ENCODE results near the gene DPP9.

The DPP9 gene

DNA sequence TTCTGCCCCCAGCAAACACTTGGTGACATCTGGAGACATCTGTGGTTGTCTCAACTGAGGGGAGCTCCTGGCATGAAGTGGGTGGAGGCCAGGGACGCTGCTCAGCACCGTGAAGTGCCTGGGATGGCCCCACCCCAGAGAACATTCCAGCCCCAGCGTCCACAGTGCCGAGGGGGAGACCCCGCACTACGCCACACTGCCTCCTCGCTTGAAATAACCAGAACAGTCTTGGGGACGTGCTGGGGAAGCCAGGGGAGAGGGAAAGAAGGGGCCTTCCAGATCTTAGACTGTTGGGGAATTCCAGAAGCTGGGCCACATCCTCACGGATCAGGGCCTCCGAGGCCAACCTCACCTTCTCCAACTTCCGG is 4.2 kb downstream of the DPP9 start:
- no peak for TF ChIP-seq USF1 (IDR thresholded peaks at IDR 0.05)
- TF ChIP-seq REST (IDR thresholded peaks at IDR 0.05; ENCODE audit: low read depth): no peak
- TF ChIP-seq YY1 (IDR thresholded peaks at IDR 0.05; ENCODE audit: low read depth): no peak

DNA sequence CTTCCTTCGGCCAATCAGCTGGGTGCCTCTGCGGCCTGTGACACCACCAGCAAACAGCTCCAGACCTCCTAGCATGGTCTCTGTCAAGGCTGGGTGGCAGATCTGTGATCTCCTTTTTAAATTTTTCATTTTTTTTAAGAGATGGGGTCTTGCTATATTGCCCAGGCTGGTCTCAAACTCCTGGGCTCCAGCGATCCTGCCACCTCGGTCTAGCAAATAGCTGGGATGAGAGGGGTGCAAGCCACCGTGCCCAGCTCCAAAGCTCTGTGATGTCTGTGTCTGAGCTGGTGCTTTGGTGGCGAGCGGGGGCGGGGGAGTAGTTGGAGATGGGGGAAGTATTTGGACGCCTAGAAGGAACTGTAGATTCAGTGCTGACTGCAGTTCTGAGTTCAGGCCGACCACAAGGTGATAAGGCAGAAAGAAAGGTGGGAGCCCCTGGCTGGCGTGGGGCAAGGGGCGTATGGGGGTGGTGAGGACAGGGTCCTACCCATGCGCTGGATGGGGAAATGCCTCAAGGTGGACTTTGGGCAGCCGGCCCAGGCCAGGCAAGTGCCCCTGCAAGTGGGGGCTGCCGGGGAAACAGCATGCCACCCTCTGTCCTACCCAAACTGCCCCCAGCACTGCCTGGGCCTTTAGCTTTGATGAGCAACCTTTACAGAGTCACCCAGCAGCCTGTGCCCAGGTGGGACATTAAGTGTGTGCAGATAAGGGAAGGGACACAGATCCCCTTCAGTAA is 5.5 kb downstream of the DPP9 start:
- TF ChIP-seq REST (IDR thresholded peaks at IDR 0.05; ENCODE audit: low read depth): no peak
- no peak for TF ChIP-seq YY1 (IDR thresholded peaks at IDR 0.05; ENCODE audit: low read depth)
- no peak for TF ChIP-seq RAD21 (IDR thresholded peaks at IDR 0.05; ENCODE audit: low read depth)
- TF ChIP-seq NFIC (IDR thresholded peaks at IDR 0.05): no peak
- TF ChIP-seq, protein P1, sequence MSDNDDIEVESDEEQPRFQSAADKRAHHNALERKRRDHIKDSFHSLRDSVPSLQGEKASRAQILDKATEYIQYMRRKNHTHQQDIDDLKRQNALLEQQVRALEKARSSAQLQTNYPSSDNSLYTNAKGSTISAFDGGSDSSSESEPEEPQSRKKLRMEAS (IDR thresholded peaks at IDR 0.05): no peak
- TF ChIP-seq USF1 (IDR thresholded peaks at IDR 0.05): no peak
- no peak for TF ChIP-seq EGR1 (IDR thresholded peaks at IDR 0.05)
- no peak for TF ChIP-seq TEAD4 (IDR thresholded peaks at IDR 0.05)
- TF ChIP-seq CEBPB (IDR thresholded peaks at IDR 0.05): no peak
- no peak for TF ChIP-seq EP300 (IDR thresholded peaks at IDR 0.05; ENCODE audit: borderline replicate concordance)

DNA sequence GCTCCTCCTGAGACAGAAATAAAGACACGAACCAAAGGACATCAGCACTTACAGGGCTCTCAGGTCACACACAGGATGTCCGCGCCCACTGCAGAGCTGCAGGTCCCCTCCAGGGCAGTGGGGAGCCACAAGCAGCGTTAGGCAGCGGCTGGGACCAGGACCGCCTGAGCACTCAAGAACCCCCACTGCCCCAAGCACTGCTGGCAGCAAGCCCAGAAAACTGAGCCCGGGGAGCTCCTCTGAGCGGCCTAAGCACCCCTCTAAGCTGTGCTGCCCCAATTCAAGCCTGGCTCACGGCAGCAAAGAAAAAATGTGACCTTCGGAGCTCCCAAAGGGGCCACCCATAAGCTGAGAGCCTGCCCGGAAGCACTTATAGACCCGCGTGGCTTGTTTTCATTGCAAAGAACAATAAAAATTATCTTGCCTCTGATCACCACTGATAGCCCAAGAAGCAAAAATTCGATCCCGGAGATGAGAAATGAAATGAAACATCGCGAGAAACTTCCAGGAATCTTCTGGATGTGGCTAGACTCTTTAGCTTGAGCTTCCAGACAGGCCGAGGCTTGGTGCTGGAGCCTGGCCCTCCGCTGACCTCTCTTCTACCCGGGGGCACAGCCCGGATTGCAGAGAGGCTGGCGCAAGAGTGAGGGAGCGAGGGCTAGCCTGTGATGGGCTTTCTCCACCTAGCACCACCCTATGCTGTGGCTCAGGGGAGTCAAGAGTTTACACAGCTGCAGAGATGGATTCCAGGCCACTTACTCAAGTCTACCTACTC is 6.3 kb downstream of the DPP9 start:
- TF ChIP-seq USF1 (IDR thresholded peaks at IDR 0.05) (no peak), CEBPB (IDR thresholded peaks at IDR 0.05) (no peak), YY1 (IDR thresholded peaks at IDR 0.05; ENCODE audit: low read depth) (no peak), EGR1 (IDR thresholded peaks at IDR 0.05) (no peak), ZBTB7A (IDR thresholded peaks at IDR 0.05; ENCODE audit: low read depth) (no peak), FOXM1 (IDR thresholded peaks at IDR 0.05; ENCODE audit: borderline replicate concordance, low read depth) (no peak), NFIC (IDR thresholded peaks at IDR 0.05) (no peak), RAD21 (IDR thresholded peaks at IDR 0.05; ENCODE audit: low read depth) (no peak), EP300 (IDR thresholded peaks at IDR 0.05; ENCODE audit: borderline replicate concordance) (no peak), TAF1 (IDR thresholded peaks at IDR 0.05; ENCODE audit: low read depth) (no peak), TEAD4 (IDR thresholded peaks at IDR 0.05) (no peak), TCF12 (IDR thresholded peaks at IDR 0.05; ENCODE audit: low read depth) (no peak), CREB1 (IDR thresholded peaks at IDR 0.05; ENCODE audit: low read depth) (no peak)
- TF ChIP-seq, protein P1 (IDR thresholded peaks at IDR 0.05): no peak

- no peak for TF ChIP-seq TCF12 (IDR thresholded peaks at IDR 0.05; ENCODE audit: low read depth)
- no peak for TF ChIP-seq RAD21 (IDR thresholded peaks at IDR 0.05; ENCODE audit: low read depth)
- no peak for TF ChIP-seq ZBTB7A (IDR thresholded peaks at IDR 0.05; ENCODE audit: low read depth)
- no peak for TF ChIP-seq CREB1 (IDR thresholded peaks at IDR 0.05; ENCODE audit: low read depth)
- no peak for TF ChIP-seq YY1 (IDR thresholded peaks at IDR 0.05; ENCODE audit: low read depth)
- no peak for TF ChIP-seq TEAD4 (IDR thresholded peaks at IDR 0.05)
- no peak for TF ChIP-seq EP300 (IDR thresholded peaks at IDR 0.05; ENCODE audit: borderline replicate concordance)
- no peak for TF ChIP-seq CEBPB (IDR thresholded peaks at IDR 0.05)
- no peak for TF ChIP-seq FOXM1 (IDR thresholded peaks at IDR 0.05; ENCODE audit: borderline replicate concordance, low read depth)
- no peak for TF ChIP-seq EGR1 (IDR thresholded peaks at IDR 0.05)
- no peak for TF ChIP-seq NFIC (IDR thresholded peaks at IDR 0.05)
Measured at GRCh38 chr19:4715529-4716221, 8.0 kb downstream of the DPP9 start.

DNA sequence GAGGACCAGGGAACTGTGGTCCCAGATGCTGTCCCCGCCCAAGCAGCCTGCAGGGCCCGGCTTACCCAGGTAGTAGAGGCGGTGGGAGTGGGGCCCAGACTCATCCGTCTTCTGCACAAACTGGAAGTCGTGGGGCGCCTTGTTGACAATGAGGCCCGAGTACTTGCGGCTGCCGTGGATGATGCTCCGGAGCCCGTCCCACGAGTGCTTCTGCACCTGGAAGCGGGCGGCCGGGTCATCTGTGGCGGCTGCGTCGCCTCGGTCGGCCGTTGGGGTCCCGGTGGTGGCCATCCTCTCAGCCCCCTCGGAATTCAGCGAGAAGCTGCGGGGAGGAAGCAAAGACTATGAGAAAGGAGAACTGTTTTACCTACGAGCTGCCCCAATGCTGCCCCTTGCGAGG is 9.6 kb downstream of the DPP9 start:
- no peak for TF ChIP-seq TEAD4 (IDR thresholded peaks at IDR 0.05)
- TF ChIP-seq, protein P1 (IDR thresholded peaks at IDR 0.05): no peak
- no peak for TF ChIP-seq TCF12 (IDR thresholded peaks at IDR 0.05; ENCODE audit: low read depth)
- no peak for TF ChIP-seq ZBTB7A (IDR thresholded peaks at IDR 0.05; ENCODE audit: low read depth)
- TF ChIP-seq RAD21 (IDR thresholded peaks at IDR 0.05; ENCODE audit: low read depth): no peak
- no peak for TF ChIP-seq CREB1 (IDR thresholded peaks at IDR 0.05; ENCODE audit: low read depth)
- no peak for TF ChIP-seq FOXM1 (IDR thresholded peaks at IDR 0.05; ENCODE audit: borderline replicate concordance, low read depth)
- no peak for TF ChIP-seq REST (IDR thresholded peaks at IDR 0.05; ENCODE audit: low read depth)
- no peak for TF ChIP-seq EP300 (IDR thresholded peaks at IDR 0.05; ENCODE audit: borderline replicate concordance)
- no peak for TF ChIP-seq CEBPB (IDR thresholded peaks at IDR 0.05)
- TF ChIP-seq TAF1 (IDR thresholded peaks at IDR 0.05; ENCODE audit: low read depth): no peak
- no peak for TF ChIP-seq USF1 (IDR thresholded peaks at IDR 0.05)
- no peak for TF ChIP-seq YY1 (IDR thresholded peaks at IDR 0.05; ENCODE audit: low read depth)
- TF ChIP-seq NFIC (IDR thresholded peaks at IDR 0.05): no peak
- TF ChIP-seq EGR1 (IDR thresholded peaks at IDR 0.05): no peak
